Amniotic epithelial cell (primary cell): ENCODE data around the gene SBNO2.
"Not testable (repeated sequence)": the region's sequence is repeated elsewhere in the genome, so short reads cannot be mapped to it uniquely, and the experiment has no call there.

Experiments used
- DNase-seq: peaks from one replicate; pipeline ENCODE4 v3.0.0-alpha.2; 2010; ENCODE audit warnings: low read depth

The SBNO2 gene

GRCh38 chr19:1206150-1206863 is 32.2 kb upstream of the SBNO2 start:
- no peak for DNase-seq

- DNase-seq: peak; percentile 94
Measured at GRCh38 chr19:1205114-1206099, 31.3 kb upstream of the SBNO2 start, which contains the start of gene STK11. STK11 (plus strand) TSS chr19:1205778; CDS start chr19:1206914, 1,136 bp downstream.

DNA sequence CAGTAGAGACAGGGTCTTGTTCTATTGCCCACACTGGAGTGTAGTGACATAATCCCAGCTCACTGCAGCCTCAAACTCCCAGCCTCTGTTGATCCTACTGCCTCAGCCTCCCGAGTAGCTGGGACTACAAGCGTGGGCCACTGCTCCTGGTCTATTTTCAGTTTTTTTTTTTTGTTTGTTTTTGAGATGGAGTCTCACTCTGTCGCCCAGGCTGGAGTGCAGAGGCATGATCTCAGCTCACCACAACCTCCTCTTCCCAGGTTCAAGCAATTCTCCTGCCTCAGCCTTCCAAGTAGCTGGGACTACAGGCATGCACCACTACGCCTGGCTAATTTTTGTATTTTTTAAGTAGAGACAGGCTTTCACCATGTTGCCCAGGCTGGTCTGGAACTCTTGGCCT is 26.5 kb upstream of the SBNO2 start:
- not testable (repeated sequence) for DNase-seq

DNA sequence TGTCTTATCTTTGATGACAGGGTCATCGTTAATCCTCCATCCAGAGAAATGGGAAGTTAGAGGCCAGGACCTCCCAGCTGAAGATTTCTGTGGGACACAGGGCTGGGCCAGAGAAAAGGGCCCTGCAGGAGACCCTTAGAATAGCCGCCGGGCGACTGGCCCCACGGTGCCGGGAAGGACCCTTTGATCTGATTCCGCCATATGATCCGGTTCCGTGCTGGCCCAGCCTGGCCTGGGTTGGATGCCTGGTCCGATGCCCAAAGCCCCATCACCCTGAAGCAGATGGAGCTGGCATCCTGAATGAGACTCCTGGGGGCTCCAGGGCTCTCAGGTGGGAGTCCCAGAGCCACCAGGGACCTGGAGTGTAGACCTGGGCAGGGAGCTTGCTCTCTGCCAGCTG is 25.5 kb upstream of the SBNO2 start:
- no peak for DNase-seq

- peak; percentile 79 for DNase-seq
Measured at GRCh38 chr19:1189419-1189818, 15.4 kb upstream of the SBNO2 start.

DNA sequence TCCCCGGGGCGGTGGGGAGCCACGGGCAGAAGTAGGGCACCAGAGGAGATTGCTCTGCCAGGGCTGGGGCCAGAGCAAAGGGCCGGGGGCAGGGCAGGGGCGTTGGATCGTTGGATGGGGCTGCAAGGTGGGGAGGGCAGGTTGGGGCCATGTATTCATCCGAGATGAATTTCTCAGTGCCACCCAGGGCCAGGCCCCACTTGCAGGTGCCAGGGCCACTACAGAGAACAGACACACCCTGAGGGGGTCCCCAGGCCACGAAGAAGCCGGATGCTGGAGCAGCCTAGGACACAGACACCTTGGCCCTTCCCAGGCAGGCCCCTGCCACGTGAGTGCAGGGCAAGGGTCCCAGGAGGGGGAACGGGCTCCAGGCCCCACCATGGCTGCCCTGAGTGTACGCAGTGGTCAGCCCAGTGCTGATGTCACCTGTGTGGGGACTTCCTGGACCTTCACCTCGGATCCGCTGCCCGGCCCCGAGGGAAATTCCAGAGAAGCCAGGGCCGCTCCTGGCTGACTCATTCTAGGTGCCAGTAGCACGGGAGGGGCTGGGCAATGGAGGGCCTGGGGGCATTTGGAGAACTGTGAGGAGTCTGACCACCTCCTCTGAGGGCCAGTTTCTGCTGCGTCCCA is 9.6 kb upstream of the SBNO2 start:
- no peak for DNase-seq

DNA sequence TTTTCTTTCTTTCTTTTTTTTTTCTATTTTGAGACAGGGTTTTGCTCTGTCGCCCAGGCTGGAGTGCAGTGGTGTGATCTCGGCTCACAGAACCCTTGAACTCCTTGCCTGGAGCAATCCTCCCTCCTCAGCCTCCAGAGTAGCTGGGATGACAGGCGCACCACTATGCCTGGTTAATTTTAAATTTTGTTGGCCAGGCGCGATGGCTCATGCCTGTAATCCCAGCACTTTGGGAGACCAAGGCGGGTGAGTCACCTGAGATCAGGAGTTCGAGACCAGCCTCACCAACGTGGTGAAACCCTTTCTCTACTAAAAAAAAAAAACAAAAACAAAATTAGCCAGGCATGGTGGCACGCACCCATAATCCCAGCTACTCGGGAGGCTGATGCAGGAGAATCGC is 8.7 kb upstream of the SBNO2 start:
- no peak for DNase-seq

- no peak for DNase-seq
Measured at GRCh38 chr19:1182068-1182467, 8.0 kb upstream of the SBNO2 start.

DNA sequence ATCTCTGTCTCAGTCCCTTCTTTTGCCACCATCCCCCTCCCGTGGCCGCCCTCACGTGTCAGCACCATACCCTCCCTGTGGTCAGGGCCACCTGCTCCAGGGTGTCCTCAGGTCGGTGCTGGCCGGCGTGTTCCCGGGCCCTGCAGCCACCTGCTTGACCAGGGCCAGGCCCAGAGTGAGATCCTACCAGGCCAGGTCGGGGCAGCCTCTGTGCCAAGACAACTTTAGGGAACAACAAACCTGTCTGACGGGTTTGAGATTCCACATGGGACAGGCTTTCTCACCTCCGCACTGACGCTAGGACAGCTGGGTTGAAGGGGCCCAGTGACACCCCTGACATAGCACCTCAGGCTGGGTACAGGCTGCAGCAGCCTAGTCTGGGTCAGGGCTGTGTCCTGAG is 7.5 kb upstream of the SBNO2 start:
- no peak for DNase-seq

GRCh38 chr19:1177322-1178114 is 3.5 kb upstream of the SBNO2 start:
- DNase-seq: peak; percentile 89

DNA sequence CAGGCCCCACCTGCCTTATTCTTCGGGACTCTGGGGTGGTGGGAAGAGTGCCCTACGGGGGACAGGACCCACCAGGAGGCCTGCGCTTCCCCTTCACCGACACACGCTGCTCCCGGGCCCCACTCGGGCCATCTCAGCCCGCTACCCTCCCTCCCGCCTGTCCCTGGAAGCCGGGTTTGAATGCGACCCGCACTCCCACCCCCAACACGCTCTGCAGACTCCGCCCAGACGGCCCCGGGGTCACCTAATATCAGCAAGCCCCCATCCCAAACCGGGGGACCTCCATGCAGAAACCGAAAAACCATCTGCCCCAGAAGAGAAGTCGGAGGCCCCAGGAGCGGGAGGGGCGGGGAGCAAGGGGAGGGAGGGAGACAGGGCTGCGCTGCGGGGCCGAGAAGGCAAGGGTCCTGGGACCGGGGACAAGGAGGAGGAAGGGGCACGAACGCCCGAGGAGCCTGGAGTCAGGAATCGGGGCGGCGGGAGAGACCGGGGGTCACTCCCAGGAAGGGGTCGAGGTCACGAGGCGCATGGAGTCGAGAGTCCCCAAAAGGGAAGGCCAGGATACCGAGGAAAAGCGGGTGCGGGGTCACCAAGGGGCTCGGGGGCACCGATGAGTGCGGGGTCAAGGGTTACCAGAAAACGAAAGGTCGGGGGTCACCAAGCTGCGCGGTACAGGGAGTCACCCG is 766 bp downstream of the SBNO2 start:
- DNase-seq: no peak

DNA sequence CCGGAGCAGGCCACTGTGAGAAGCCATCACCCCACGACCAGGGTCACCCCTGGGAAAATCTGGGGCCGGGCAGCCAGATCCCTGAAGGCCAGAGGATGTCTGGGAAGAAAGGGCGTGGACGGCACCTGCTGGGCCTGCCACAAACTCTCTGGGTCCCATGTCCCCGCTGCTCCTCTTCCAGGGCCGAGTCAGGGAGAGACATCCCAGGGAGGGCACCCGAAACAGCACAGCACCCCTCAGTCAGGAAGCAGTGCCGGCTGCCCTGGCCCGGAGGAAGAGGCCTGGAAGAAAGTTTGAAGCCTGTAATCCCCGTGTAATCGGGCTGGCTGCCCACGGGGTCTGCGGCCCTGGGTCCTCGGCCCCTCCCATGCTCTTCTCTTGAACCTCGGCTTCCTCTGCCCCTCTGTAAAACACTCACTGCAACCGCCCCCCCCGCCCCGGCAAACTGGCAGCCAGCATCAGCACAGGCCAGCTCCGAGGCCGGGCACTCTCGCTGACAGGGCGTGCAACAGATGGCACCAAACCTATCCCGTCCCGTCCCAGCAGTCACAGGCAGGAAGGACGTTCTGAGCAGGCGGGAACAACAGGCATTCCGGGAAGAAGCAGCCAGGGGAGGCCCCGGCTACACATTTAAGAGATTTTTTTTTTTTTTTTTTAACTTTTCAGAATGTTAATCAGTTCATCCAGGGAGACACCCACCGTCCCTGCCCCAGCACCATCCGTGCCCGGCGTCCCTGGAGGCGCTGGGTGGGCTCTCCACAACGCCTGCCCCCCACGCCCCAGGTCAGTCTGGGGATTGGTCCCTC is 1.5 kb downstream of the SBNO2 start:
- peak; percentile 20 for DNase-seq

GRCh38 chr19:1171755-1172352 is 2.2 kb downstream of the SBNO2 start:
- DNase-seq: peak; percentile 23

DNA sequence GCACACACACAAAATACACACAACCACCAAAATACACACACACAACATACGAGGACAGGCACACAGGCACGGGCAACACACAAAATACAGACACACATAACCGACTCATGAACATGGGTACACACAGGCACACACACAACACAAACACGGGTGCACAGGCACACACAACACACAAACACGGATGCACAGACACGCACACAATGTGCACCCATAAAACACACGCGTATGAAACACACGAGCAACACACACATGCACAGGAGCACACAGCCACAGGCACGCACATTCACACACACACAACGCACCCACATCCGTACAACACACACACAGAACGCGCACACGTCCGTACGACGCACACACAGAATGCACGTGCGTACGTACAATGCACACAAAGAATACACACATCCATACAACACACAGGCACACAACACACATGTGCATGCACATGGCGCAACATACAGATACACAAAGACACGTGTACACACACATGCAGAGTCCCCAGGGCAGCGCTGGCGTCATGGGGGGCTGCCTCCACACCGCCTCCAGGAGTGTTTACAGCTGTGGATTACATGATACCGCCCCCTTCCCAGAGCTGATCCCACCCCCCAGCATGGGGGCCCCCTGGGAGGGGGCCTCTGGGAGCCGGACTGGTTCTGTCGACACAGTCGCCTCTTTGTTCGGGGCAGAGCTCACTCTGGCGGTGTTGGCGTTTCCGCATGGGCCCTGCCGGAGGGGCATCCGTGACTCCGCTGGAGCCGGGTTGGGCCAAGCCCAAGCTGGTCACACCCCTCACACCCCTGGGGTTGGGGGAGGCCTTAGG is 2.9 kb downstream of the SBNO2 start:
- peak; percentile 19 for DNase-seq

GRCh38 chr19:1169921-1170885 is 3.9 kb downstream of the SBNO2 start:
- DNase-seq: peak; percentile 97

- DNase-seq: peak; percentile 16
Measured at GRCh38 chr19:1169411-1169791, 4.7 kb downstream of the SBNO2 start.

GRCh38 chr19:1168572-1169410 is 5.3 kb downstream of the SBNO2 start:
- peak; percentile 90 for DNase-seq
